B cell (primary cell): ENCODE results near the gene NR3C2. TPM values are rescaled to one million over a fixed set of nuclear protein-coding genes. Genes with fewer than 3 reads are reported as not detected.

Source experiments
- ATAC-seq: fragments of 200-7000 bp; cut with Tn5 transposase; one replicate; pipeline ENCODE4 v1.10.0; 2021; ENCODE audit warnings: low read depth, mild to moderate bottlenecking, moderate number of reproducible peaks, moderate library complexity
- CTCF ChIA-PET: fragments of 350-600 bp; sonication (Branson Sonifier 250); formaldehyde crosslinking; loops from one replicate; lab custom pipeline; 2021; ENCODE audit warnings: antibody characterized with exemption, inconsistent platforms; lab: Charles Lee
- POLR2A ChIA-PET: fragments of 350-600 bp; sonication (Branson Sonifier 250); formaldehyde crosslinking; loops from one replicate; lab custom pipeline; 2021; ENCODE audit warnings: antibody characterized with exemption; lab: Charles Lee
- DNase-seq: peaks from one replicate; pipeline ENCODE4 v3.0.0; 2013
- H2AFZ ChIP-seq: 2 replicates; pipeline ENCODE4 v1.6.1; 2012; ENCODE audit warnings: mild to moderate bottlenecking, low read depth, low read length; ENCODE audit not compliant: insufficient read depth, poor library complexity, severe bottlenecking
- H3K27ac ChIP-seq, 2 donors: 1 replicate in 1 of 2; 2 replicates in 1 of 2; pipeline ENCODE4 v1.5.1; 2012 to 2013; ENCODE audit warnings: low read length in 2 of 2, mild to moderate bottlenecking in 2 of 2, moderate library complexity in 1 of 2
- H3K27me3 ChIP-seq, 4 experiments: fragments of 200-600 bp in 1 of 4; sonication (generic) in 1 of 4; replicated peaks in 1 of 4; 1 replicate in 2 of 4; 2 replicates in 2 of 4; pipeline versions ENCODE4 v1.6.1 to v1.7.0; 2013 to 2016; ENCODE audit warnings: low read length in 3 of 4, mild to moderate bottlenecking in 2 of 4, mixed read lengths in 1 of 4, moderate library complexity in 1 of 4; ENCODE audit not compliant: insufficient read depth in 4 of 4, control insufficient read depth in 3 of 4; ENCODE audit errors: control extremely low read depth in 1 of 4
- H3K36me3 ChIP-seq, 2 experiments: replicated peaks in 1 of 2; 1 replicate in 1 of 2; 2 replicates in 1 of 2; pipeline versions ENCODE4 v1.6.1 to v1.7.1; 2013; ENCODE audit warnings: low read length in 1 of 2; ENCODE audit not compliant: insufficient read depth in 2 of 2, control insufficient read depth in 1 of 2; ENCODE audit errors: control extremely low read depth in 1 of 2, extremely low read depth in 1 of 2
- H3K4me1 ChIP-seq, 2 donors: fragments of 200-600 bp in 1 of 2; sonication (generic) in 1 of 2; 1 replicate in 1 of 2; 2 replicates in 1 of 2; pipeline versions ENCODE4 v1.5.1 to v1.6.1; 2013 to 2017; ENCODE audit warnings: low read length in 2 of 2; ENCODE audit not compliant: control insufficient read depth in 2 of 2, insufficient read depth in 2 of 2
- H3K4me2 ChIP-seq: replicated peaks from 2 replicates; pipeline ENCODE3; 2012; ENCODE audit warnings: mild to moderate bottlenecking, low read depth, low read length; ENCODE audit not compliant: poor library complexity, severe bottlenecking
- H3K4me3 ChIP-seq, 5 experiments: fragments of 200-600 bp in 1 of 5; sonication (generic) in 1 of 5; 1 replicate in 3 of 5; 2 replicates in 2 of 5; pipeline versions ENCODE4 v1.5.1 to v1.7.0; 2011 to 2016; ENCODE audit warnings: low read length in 4 of 5, mild to moderate bottlenecking in 4 of 5, low read depth in 2 of 5, control low read depth in 1 of 5, moderate library complexity in 1 of 5; ENCODE audit not compliant: insufficient read depth in 1 of 5; ENCODE audit errors: control extremely low read depth in 1 of 5, extremely low read depth in 1 of 5
- H3K79me2 ChIP-seq: fragments of 200-600 bp; sonication (generic); one replicate; pipeline ENCODE4 v1.6.0; 2016; ENCODE audit warnings: low read length; ENCODE audit not compliant: control insufficient read depth, insufficient read depth
- H3K9ac ChIP-seq: fragments of 200-600 bp; sonication (generic); 2 replicates; pipeline ENCODE4 v1.6.1; 2017; ENCODE audit warnings: mild to moderate bottlenecking, low read length, moderate library complexity
- H3K9me3 ChIP-seq, 3 donors: one replicate each; pipeline versions ENCODE4 v1.6.1 to v1.7.1; 2013; ENCODE audit warnings: low read length in 2 of 3; ENCODE audit not compliant: control insufficient read depth in 2 of 3, insufficient read depth in 1 of 3; ENCODE audit errors: control extremely low read depth in 1 of 3
- H4K20me1 ChIP-seq: 2 replicates; pipeline ENCODE4 v1.6.0; 2012; ENCODE audit warnings: mild to moderate bottlenecking, low read length; ENCODE audit not compliant: insufficient read depth, control insufficient read depth, poor library complexity, severe bottlenecking
- H3K27ac Mint-ChIP-seq: one replicate; pipeline ENCODE4 v1.8.0; 2021; ENCODE audit warnings: mixed read lengths
- H3K27me3 Mint-ChIP-seq: one replicate; pipeline ENCODE4 v1.8.0; 2021; ENCODE audit warnings: mixed read lengths
- H3K4me1 Mint-ChIP-seq: one replicate; pipeline ENCODE4 v1.8.0; 2021; ENCODE audit warnings: mixed read lengths
- H3K4me3 Mint-ChIP-seq: one replicate; pipeline ENCODE4 v1.8.0; 2021; ENCODE audit warnings: mixed read lengths
- H3K9me3 Mint-ChIP-seq: one replicate; pipeline ENCODE4 v1.8.0; 2022; ENCODE audit warnings: mixed read lengths; ENCODE audit not compliant: insufficient read depth
- EZH2 ChIP-seq: IDR thresholded peaks from 2 replicates; pipeline ENCODE4 v1.6.1; 2012; ENCODE audit warnings: borderline replicate concordance, low read depth, mild to moderate bottlenecking, moderate library complexity, low read length; ENCODE audit not compliant: insufficient read depth, poor library complexity, severe bottlenecking
- WGBS: methylation state at CpG from one replicate; pipeline ENCODE4 v1.1.5; 2013; ENCODE audit warnings: missing lambda C conversion rate; ENCODE audit not compliant: insufficient coverage; 5-methylcytosine and 5-hydroxymethylcytosine counted together
- intact Hi-C: fragments of 100-400 bp; cut with micrococcal nuclease; formaldehyde crosslinking; loops from one replicate; pipeline ENCODE4 v1.10.0; 2022
- polyA plus RNA-seq: library from polyadenylated mRNA; depleted of rRNA; stranded (reverse); fragments of >200 nt; gene quantifications from 2 replicates; pipeline ENCODE4 v1.2.3, GENCODE V29; 2012
- total RNA-seq, 2 donors: library from RNA; stranded (reverse); fragments of 120-200 nt in 1 of 2; gene quantifications; 1 replicate in 1 of 2; 2 replicates in 1 of 2; pipeline versions ENCODE4 v1.2.3 to v1.2.4, GENCODE V29; 2013 to 2022
- TF ChIP-seq, protein P1 (sequence below): fragments of 200-600 bp; IDR thresholded peaks from one replicate; pipeline ENCODE4 v1.8.0; 2022; ENCODE audit warnings: antibody characterized with exemption, mild to moderate bottlenecking

NR3C2 gene
- total and polyA plus RNA-seq, 2 donors (not counting 1 experiment from before 2014, with no cell fraction given), result 6.7 to 19.3 TPM

DNA sequence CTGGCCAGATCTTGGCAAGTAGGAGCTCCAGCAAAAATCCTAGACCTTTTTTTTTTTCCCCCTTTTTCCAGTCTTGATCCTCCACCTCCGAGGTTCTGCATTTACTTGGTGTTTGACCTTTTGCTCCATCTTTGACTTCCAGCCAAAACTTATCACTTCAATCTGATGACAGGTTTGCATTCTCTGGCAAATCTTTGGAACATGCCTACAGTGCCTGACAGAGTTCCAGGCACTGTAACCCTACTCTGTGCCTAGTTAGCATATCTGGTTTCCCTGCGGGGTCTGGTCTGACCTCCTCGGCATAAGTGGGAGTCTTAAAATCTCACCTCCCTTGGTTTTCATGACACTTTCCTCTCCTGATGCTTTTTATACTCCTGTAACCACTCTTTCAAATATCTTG lies 39.4 kb upstream of the NR3C2 start:
- H3K9me3 ChIP-seq, result peaks cover 0 to 3% (median 3%) of the 10 kb centered on the region in 3 donors
- no peak for ATAC-seq
- H3K4me3 ChIP-seq, result no peak overlapping the region
- no peaks in the 10 kb centered on the region for H3K4me1 Mint-ChIP-seq
- H3K36me3 ChIP-seq, result no peaks in the 10 kb centered on the region
- intact Hi-C loops, result no loop called here
- H3K27me3 ChIP-seq, result no peaks in the 10 kb centered on the region
- CTCF ChIA-PET, result no interaction called here
- POLR2A ChIA-PET, result no interaction called here
- H3K4me2 ChIP-seq, result no peak overlapping the region
- TF ChIP-seq EZH2, result no peak
- TF ChIP-seq, protein P1, sequence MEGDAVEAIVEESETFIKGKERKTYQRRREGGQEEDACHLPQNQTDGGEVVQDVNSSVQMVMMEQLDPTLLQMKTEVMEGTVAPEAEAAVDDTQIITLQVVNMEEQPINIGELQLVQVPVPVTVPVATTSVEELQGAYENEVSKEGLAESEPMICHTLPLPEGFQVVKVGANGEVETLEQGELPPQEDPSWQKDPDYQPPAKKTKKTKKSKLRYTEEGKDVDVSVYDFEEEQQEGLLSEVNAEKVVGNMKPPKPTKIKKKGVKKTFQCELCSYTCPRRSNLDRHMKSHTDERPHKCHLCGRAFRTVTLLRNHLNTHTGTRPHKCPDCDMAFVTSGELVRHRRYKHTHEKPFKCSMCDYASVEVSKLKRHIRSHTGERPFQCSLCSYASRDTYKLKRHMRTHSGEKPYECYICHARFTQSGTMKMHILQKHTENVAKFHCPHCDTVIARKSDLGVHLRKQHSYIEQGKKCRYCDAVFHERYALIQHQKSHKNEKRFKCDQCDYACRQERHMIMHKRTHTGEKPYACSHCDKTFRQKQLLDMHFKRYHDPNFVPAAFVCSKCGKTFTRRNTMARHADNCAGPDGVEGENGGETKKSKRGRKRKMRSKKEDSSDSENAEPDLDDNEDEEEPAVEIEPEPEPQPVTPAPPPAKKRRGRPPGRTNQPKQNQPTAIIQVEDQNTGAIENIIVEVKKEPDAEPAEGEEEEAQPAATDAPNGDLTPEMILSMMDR, result no peak
- H3K4me3 Mint-ChIP-seq, result no peak overlapping the region
- no peaks in the 10 kb centered on the region for H3K9me3 Mint-ChIP-seq
- no peak for DNase-seq
- H3K4me1 ChIP-seq, result no peaks in the 10 kb centered on the region
- no peaks in the 10 kb centered on the region for H3K27me3 Mint-ChIP-seq
- no peak overlapping the region for H3K27ac ChIP-seq
- WGBS, result 91% methylated on average over 3 of the region's 3 CpGs
- H3K9ac ChIP-seq, result no peak overlapping the region
- no peaks in the 10 kb centered on the region for H4K20me1 ChIP-seq
- no peak overlapping the region for H2AFZ ChIP-seq
- H3K79me2 ChIP-seq, result no peaks in the 10 kb centered on the region
- H3K27ac Mint-ChIP-seq, result no peak overlapping the region

DNA sequence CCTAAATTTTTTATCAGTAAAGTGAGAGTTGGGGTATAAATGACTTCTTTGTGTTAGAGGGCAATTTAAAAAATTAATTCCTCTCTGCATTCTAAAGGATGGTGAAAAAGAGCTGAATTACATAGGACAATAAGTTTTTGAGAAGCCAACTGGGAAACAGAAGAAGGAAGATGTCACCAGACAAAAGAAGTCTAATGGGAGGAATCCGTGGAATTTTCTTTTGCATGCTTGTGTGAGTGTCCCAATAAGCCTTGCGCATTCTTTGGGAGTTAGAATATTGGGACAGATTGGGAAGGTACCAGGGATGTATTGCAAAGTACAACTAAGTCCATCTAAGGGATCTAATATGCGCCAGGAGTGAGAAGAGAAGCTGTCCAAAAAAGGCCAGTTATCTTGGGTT lies 35.1 kb upstream of the NR3C2 start:
- POLR2A ChIA-PET, result no interaction called here
- H3K27me3 Mint-ChIP-seq, result no peaks in the 10 kb centered on the region
- no peak overlapping the region for H3K27ac ChIP-seq

More for the DNA sequence above, 35.1 kb upstream of the NR3C2 start:
- WGBS, result 39% methylated on average over 2 of the region's 3 CpGs
- Mint-ChIP-seq H3K4me1 (no peaks in the 10 kb centered on the region), H3K4me3 (no peak overlapping the region), H3K9me3 (no peaks in the 10 kb centered on the region), H3K27ac (no peak overlapping the region)
- intact Hi-C loops, result no loop called here
- Histone ChIP-seq H3K9ac (no peak overlapping the region), H3K27me3 (no peaks in the 10 kb centered on the region), H3K4me3 (no peak overlapping the region), H3K4me1 (no peaks in the 10 kb centered on the region), H4K20me1 (no peaks in the 10 kb centered on the region), H3K4me2 (no peak overlapping the region), H2AFZ (no peak overlapping the region), H3K79me2 (no peaks in the 10 kb centered on the region), H3K36me3 (no peaks in the 10 kb centered on the region), H3K9me3 (peaks cover 0 to 10% (median 0%) of the 10 kb centered on the region in 3 donors)
- DNase-seq (no peak), ATAC-seq (no peak)
- CTCF ChIA-PET, result no interaction called here
- no peak for TF ChIP-seq EZH2
- TF ChIP-seq, protein P1, result no peak
